NCI-H82 treated with DMSO at 0.1 percent for 48 hours (cell line): Measurements from ENCODE around the gene SCGB1D4.

Source experiments
- DNase-seq: peaks from one replicate; lab custom pipeline; 2025; ENCODE audit not compliant: unreplicated experiment; lab: John Stamatoyannopoulos, UW

Gene SCGB1D4

GRCh38 chr11:62280452-62280851 lies 18.4 kb downstream of the SCGB1D4 start:
- no peak for DNase-seq

- no peak for DNase-seq
Observed at GRCh38 chr11:62273789-62274275, 25.0 kb downstream of the SCGB1D4 start.

GRCh38 chr11:62273284-62273683 lies 25.6 kb downstream of the SCGB1D4 start:
- DNase-seq: no peak

GRCh38 chr11:62269654-62270278 lies 29.1 kb downstream of the SCGB1D4 start, which contains the start of gene SCGB2A2:
TSS of gene SCGB2A2 (plus strand) at chr11:62270158. CDS start at chr11:62270217, 59 bp downstream.
- DNase-seq: no peak

- no peak for DNase-seq
Observed at GRCh38 chr11:62267576-62267975, 31.3 kb downstream of the SCGB1D4 start.

- no peak for DNase-seq
Observed at GRCh38 chr11:62267050-62267449, 31.8 kb downstream of the SCGB1D4 start.

GRCh38 chr11:62266558-62266957 lies 32.3 kb downstream of the SCGB1D4 start:
- no peak for DNase-seq

GRCh38 chr11:62264004-62264403 lies 34.9 kb downstream of the SCGB1D4 start:
- no peak for DNase-seq

GRCh38 chr11:62260261-62260953 lies 38.5 kb downstream of the SCGB1D4 start:
- DNase-seq: no peak

- DNase-seq: no peak
Observed at GRCh38 chr11:62256281-62256680, 42.6 kb downstream of the SCGB1D4 start.

- no peak for DNase-seq
Observed at GRCh38 chr11:62253999-62254542, 44.8 kb downstream of the SCGB1D4 start.

- DNase-seq: no peak
Observed at GRCh38 chr11:62251698-62252097, 47.2 kb downstream of the SCGB1D4 start.
